ENCODE data around the gene CREG2. TPM values are rescaled to one million over a fixed set of nuclear protein-coding genes. Genes with fewer than 3 reads are reported as not detected.

Gene CREG2
- total RNA-seq, 3 donors from 2014 or later = under 0.01 TPM; not detected in 2

DNA sequence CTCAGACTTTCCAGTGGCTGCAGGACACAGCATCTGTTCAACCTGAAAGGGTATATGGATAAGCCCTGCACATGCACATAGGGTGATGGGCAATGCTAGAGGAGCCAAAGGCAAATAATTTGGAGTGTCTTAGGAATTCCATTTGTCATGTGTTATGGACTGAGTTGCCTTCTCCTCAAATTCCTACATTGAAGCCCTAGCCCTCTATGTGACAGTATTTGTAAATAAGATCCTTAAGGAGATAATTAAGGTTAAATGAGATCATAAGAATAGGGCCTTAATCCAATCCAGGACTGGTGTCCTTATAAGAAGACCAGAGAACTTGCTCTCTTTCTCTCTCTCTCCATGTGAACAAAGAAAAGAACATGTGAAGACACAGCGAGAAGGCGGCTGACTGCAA is 42.9 kb upstream of the CREG2 start:
- TF ChIP-seq POLR2A (IDR thresholded peaks at IDR 0.05) = no peak
- TF ChIP-seq POLR2AphosphoS5 (IDR thresholded peaks at IDR 0.05) = no peak
- TF ChIP-seq, protein P1, sequence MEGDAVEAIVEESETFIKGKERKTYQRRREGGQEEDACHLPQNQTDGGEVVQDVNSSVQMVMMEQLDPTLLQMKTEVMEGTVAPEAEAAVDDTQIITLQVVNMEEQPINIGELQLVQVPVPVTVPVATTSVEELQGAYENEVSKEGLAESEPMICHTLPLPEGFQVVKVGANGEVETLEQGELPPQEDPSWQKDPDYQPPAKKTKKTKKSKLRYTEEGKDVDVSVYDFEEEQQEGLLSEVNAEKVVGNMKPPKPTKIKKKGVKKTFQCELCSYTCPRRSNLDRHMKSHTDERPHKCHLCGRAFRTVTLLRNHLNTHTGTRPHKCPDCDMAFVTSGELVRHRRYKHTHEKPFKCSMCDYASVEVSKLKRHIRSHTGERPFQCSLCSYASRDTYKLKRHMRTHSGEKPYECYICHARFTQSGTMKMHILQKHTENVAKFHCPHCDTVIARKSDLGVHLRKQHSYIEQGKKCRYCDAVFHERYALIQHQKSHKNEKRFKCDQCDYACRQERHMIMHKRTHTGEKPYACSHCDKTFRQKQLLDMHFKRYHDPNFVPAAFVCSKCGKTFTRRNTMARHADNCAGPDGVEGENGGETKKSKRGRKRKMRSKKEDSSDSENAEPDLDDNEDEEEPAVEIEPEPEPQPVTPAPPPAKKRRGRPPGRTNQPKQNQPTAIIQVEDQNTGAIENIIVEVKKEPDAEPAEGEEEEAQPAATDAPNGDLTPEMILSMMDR (IDR thresholded peaks at IDR 0.05) = no peak
- no peaks in the 10 kb centered on the region for H3K36me3 ChIP-seq
- no peaks in the 10 kb centered on the region for H3K9me3 ChIP-seq
- no peak overlapping the region for H3K27ac ChIP-seq
- intact Hi-C loops (cut with DNase I; ENCODE audit: low total_unique reads) = no loop called here
- H3K4me3 ChIP-seq = no peak overlapping the region
- no peaks in the 10 kb centered on the region for H3K4me1 ChIP-seq
- DNase-seq (ENCODE audit: low spot score in 2 of 2) = no peak
- H3K27me3 ChIP-seq = no peaks in the 10 kb centered on the region

DNA sequence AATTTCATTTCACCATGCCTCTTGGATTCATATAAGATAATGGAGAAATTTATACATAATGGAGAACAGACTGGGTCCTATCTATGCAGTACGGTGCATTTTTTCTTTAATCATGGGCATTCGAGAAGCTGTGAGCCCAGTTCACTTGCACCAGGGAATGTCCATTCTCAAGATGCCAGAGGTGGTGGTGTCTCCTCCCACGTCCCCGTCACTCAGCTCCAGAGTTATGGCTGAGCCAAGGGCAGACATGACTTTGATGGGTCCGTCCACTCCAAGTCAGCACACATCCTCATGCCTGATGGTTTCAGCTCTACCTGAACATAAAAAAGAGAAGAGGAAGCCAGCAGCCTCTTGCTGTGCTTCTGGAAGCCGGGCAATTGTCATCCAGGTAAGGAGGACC is 42.1 kb upstream of the CREG2 start:
- no peak for DNase-seq (ENCODE audit: low spot score in 2 of 2)

DNA sequence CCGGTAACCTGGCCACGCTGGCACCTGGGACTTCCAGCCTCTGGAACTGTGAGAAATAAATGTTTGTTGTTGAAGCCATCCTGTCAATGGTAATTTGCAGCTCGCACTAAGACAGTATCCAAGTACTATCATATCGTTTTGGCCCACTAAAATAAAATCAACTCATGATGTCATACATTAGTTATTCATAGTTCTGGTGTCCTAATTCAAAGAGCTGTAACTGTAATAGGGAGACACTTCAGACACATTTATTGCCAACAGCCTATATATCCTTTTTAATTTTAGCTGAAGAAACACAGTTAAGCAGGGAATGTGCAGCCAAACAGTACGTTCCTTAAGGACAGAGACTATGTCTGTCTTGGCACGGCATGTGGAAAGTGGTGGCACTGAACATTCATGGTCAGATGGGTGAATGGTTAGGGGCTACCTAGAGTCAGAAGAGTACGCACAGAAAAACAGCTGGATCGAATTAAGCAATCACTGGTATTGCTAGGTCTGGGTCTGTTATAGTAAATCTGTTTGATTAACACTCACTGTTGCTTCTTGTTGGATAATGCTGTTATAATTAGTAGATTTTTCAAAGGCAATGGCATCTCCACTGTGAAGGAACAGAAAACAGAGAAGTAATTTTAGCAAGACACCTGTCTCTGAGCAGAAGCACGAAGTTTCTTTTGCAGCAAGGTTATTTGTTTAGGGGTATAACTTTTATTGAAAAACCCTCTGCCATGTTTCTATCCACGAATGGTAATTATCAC is 41.3 kb upstream of the CREG2 start:
- TF ChIP-seq POLR2A (IDR thresholded peaks at IDR 0.05) (no peak), POLR2AphosphoS5 (IDR thresholded peaks at IDR 0.05) (no peak)
- TF ChIP-seq, protein P1 (IDR thresholded peaks at IDR 0.05) = no peak
- intact Hi-C loops (cut with DNase I; ENCODE audit: low total_unique reads) = no loop called here
- no peaks in the 10 kb centered on the region for H3K36me3 ChIP-seq
- H3K27me3 ChIP-seq = no peaks in the 10 kb centered on the region
- H3K9me3 ChIP-seq = no peaks in the 10 kb centered on the region
- H3K27ac ChIP-seq = no peak overlapping the region
- no peak for DNase-seq (ENCODE audit: low spot score in 2 of 2)
- no peaks in the 10 kb centered on the region for H3K4me1 ChIP-seq
- no peak overlapping the region for H3K4me3 ChIP-seq

More for the DNA sequence above, 42.1 kb upstream of the CREG2 start:
- Histone ChIP-seq H3K27ac (no peak overlapping the region), H3K4me1 (no peaks in the 10 kb centered on the region), H3K27me3 (no peaks in the 10 kb centered on the region), H3K9me3 (no peaks in the 10 kb centered on the region), H3K4me3 (no peak overlapping the region), H3K36me3 (no peaks in the 10 kb centered on the region)
- intact Hi-C loops (cut with DNase I; ENCODE audit: low total_unique reads) = no loop called here
- TF ChIP-seq, protein P1 (IDR thresholded peaks at IDR 0.05) = no peak
- TF ChIP-seq POLR2A (IDR thresholded peaks at IDR 0.05) = no peak
- TF ChIP-seq POLR2AphosphoS5 (IDR thresholded peaks at IDR 0.05) = no peak

DNA sequence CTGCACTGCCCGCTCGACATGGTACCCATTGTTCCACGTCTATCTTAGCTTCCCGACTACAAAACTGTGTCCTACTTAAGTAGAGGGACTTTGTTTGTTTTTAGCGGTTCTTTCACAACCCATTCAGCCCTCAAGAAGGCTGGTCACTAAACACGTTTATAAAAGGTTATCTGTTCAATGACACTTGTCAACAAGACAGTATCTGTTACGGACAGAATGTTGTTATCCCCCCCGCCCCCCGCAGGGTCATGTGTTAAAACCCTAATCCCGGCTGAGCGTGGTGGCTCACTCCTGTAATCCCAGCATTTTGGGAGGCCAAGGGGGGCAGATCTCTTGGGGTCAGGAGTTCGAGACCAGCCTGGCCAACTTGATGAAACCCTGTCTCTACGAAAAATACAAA is 40.4 kb upstream of the CREG2 start:
- intact Hi-C loops (cut with DNase I; ENCODE audit: low total_unique reads) = no loop called here
- TF ChIP-seq POLR2AphosphoS5 (IDR thresholded peaks at IDR 0.05) (no peak), POLR2A (IDR thresholded peaks at IDR 0.05) (no peak)
- TF ChIP-seq, protein P1 (IDR thresholded peaks at IDR 0.05) = no peak

DNA sequence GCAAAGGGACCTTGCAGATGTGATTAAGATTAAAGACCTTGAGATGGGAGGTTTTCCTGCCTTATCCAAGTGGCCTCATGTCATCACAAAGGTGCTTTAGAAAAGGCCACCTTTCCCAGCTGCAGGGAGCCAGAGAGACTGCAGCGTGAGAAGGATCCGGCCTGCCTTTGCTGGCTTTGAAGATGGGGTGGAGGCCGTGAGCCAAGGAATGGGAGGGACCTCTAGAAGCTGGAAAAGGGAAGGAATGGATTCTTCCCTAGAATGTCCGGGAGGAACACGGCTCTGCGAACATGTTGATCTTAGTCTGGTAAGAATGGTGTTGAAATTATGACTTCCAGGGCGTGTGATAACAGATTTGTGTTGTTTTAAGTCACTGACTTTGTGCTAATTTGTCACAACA is 39.9 kb upstream of the CREG2 start:
- no peak overlapping the region for H3K27ac ChIP-seq
- intact Hi-C loops (cut with DNase I; ENCODE audit: low total_unique reads) = no loop called here
- no peak for DNase-seq (ENCODE audit: low spot score in 2 of 2)

More for the DNA sequence above, 40.4 kb upstream of the CREG2 start:
- H3K27me3 ChIP-seq = no peaks in the 10 kb centered on the region
- H3K9me3 ChIP-seq = no peaks in the 10 kb centered on the region
- no peak overlapping the region for H3K27ac ChIP-seq
- no peak overlapping the region for H3K4me3 ChIP-seq
- no peaks in the 10 kb centered on the region for H3K36me3 ChIP-seq
- H3K4me1 ChIP-seq = no peaks in the 10 kb centered on the region
- DNase-seq (ENCODE audit: low spot score in 2 of 2) = no peak

More for the DNA sequence above, 39.9 kb upstream of the CREG2 start:
- H3K27me3 ChIP-seq = no peaks in the 10 kb centered on the region
- H3K4me3 ChIP-seq = no peak overlapping the region
- H3K4me1 ChIP-seq = no peaks in the 10 kb centered on the region
- no peak for TF ChIP-seq POLR2AphosphoS5 (IDR thresholded peaks at IDR 0.05)
- TF ChIP-seq, protein P1 (IDR thresholded peaks at IDR 0.05) = no peak
- TF ChIP-seq POLR2A (IDR thresholded peaks at IDR 0.05) = no peak
- H3K9me3 ChIP-seq = no peaks in the 10 kb centered on the region
- H3K36me3 ChIP-seq = no peaks in the 10 kb centered on the region
